Endothelial cell of umbilical vein (primary cell): Measurements from ENCODE around the gene MID1. TPM values are rescaled to one million over a fixed set of nuclear protein-coding genes. Genes with fewer than 3 reads are reported as not detected.

Experiments
- BruUV-seq: library from RNA; stranded (reverse); fragments of 400-500 nt; replicated peaks from 2 replicates; lab custom pipeline; 2021; lab: Mats Ljungman, UMichigan
- CTCF ChIA-PET: fragments of 300-600, 350-600 bp; sonication (Branson Sonifier 250); formaldehyde crosslinking; loops from one replicate; lab custom pipeline; 2021; ENCODE audit warnings: antibody characterized with exemption, inconsistent platforms; lab: Charles Lee
- POLR2A ChIA-PET: fragments of 300-600, 350-600 bp; sonication (Branson Sonifier 250); formaldehyde crosslinking; loops from one replicate; lab custom pipeline; 2021; ENCODE audit warnings: antibody characterized with exemption, inconsistent platforms; lab: Charles Lee
- DNase-seq: peaks from one replicate; pipeline ENCODE4 v3.0.0-alpha.2; 2011; ENCODE audit warnings: low read depth, low spot score
- FAIRE-seq: peaks from 2 replicates; lab custom pipeline; 2011; peaks lifted over from hg19 to GRCh38; lab: Jason Lieb, UNC
- H2AFZ ChIP-seq: 2 replicates; pipeline ENCODE4 v1.6.0; 2012; ENCODE audit warnings: low read depth, low read length, control low read depth, inconsistent platforms
- H3K27ac ChIP-seq: 2 replicates; pipeline ENCODE4 v1.5.1; 2011; ENCODE audit warnings: low read depth, mild to moderate bottlenecking, control low read depth, low read length, moderate library complexity; ENCODE audit not compliant: insufficient read depth
- H3K27me3 ChIP-seq, 2 experiments: 2 replicates each; pipeline versions ENCODE4 v1.6.0 to v1.6.1; 2011; ENCODE audit warnings: low read length in 2 of 2, mixed read lengths in 1 of 2; ENCODE audit not compliant: control insufficient read depth in 2 of 2, insufficient read depth in 2 of 2
- H3K36me3 ChIP-seq, 2 experiments: 2 replicates in 1 of 2; 3 replicates in 1 of 2; pipeline ENCODE4 v1.5.1; 2011; ENCODE audit warnings: low read length in 2 of 2, mild to moderate bottlenecking in 1 of 2, moderate library complexity in 1 of 2; ENCODE audit not compliant: control insufficient read depth in 2 of 2, insufficient read depth in 2 of 2; ENCODE audit errors: extremely low read depth in 1 of 2
- H3K4me1 ChIP-seq: 3 replicates; pipeline ENCODE4 v1.5.1; 2011; ENCODE audit warnings: mild to moderate bottlenecking, low read length; ENCODE audit not compliant: control insufficient read depth, insufficient read depth; ENCODE audit errors: extremely low read depth
- H3K4me2 ChIP-seq: 2 replicates; pipeline ENCODE4 v1.6.1; 2011; ENCODE audit warnings: low read length, control low read depth, mixed read lengths; ENCODE audit not compliant: insufficient read depth
- H3K4me3 ChIP-seq, 3 experiments: fragments of 200-600 bp in 1 of 3; sonication (generic), shearing (Covaris generic) in 1 of 3; replicated peaks in 1 of 3; 2 replicates each; pipeline ENCODE4 v1.5.1; 2011 to 2016; ENCODE audit warnings: control low read depth in 3 of 3, low read length in 3 of 3, mild to moderate bottlenecking in 2 of 3, inconsistent platforms in 1 of 3, low read depth in 1 of 3, moderate library complexity in 1 of 3; ENCODE audit not compliant: insufficient read depth in 1 of 3
- H3K79me2 ChIP-seq: 2 replicates; pipeline ENCODE4 v1.6.0; 2012; ENCODE audit warnings: low read length, inconsistent platforms; ENCODE audit not compliant: control insufficient read depth, insufficient read depth
- H3K9ac ChIP-seq: replicated peaks from 2 replicates; pipeline ENCODE3; 2011; ENCODE audit warnings: low read length, control low read depth; ENCODE audit not compliant: insufficient read depth; ENCODE audit errors: extremely low read depth
- H3K9me1 ChIP-seq: replicated peaks from 3 replicates; pipeline ENCODE4 v1.6.0; 2011; ENCODE audit warnings: mild to moderate bottlenecking, low read length; ENCODE audit not compliant: control insufficient read depth, insufficient read depth; ENCODE audit errors: extremely low read depth
- H3K9me3 ChIP-seq: replicated peaks from 2 replicates; pipeline ENCODE4 v1.5.1; 2012; ENCODE audit warnings: low read length, inconsistent platforms; ENCODE audit not compliant: control insufficient read depth, insufficient read depth
- H4K20me1 ChIP-seq: replicated peaks from 2 replicates; pipeline ENCODE3; 2011; ENCODE audit warnings: mild to moderate bottlenecking, low read length; ENCODE audit not compliant: control insufficient read depth, insufficient read depth; ENCODE audit errors: extremely low read depth
- CTCF ChIP-seq, 2 donors: IDR thresholded peaks; 1 replicate in 1 of 2; 2 replicates in 1 of 2; pipeline ENCODE4 v1.5.1; 2011; ENCODE audit warnings: low read length in 2 of 2, mild to moderate bottlenecking in 2 of 2, moderate library complexity in 2 of 2, control low read depth in 1 of 2, inconsistent platforms in 1 of 2, low read depth in 1 of 2; ENCODE audit not compliant: insufficient read depth in 1 of 2; ENCODE audit errors: extremely low read depth in 1 of 2
- EZH2 ChIP-seq: IDR thresholded peaks from 2 replicates; pipeline ENCODE4 v1.6.1; 2012; ENCODE audit warnings: borderline replicate concordance, low read depth, mild to moderate bottlenecking, moderate library complexity, low read length, inconsistent platforms; ENCODE audit not compliant: severe bottlenecking
- FOS ChIP-seq: IDR thresholded peaks from 2 replicates; pipeline ENCODE4 v1.6.1; 2011; ENCODE audit warnings: mild to moderate bottlenecking, low read length, moderate library complexity, borderline replicate concordance; ENCODE audit not compliant: insufficient read depth
- GATA2 ChIP-seq: IDR thresholded peaks from 2 replicates; pipeline ENCODE4 v1.7.0; 2011; ENCODE audit warnings: low read depth, mild to moderate bottlenecking, moderate library complexity, mixed read lengths, low read length; ENCODE audit not compliant: insufficient read length, insufficient read depth
- JUN ChIP-seq: IDR thresholded peaks from 2 replicates; pipeline ENCODE4 v1.6.1; 2011; ENCODE audit warnings: borderline replicate concordance, low read depth; ENCODE audit not compliant: insufficient read length, insufficient read depth
- MAX ChIP-seq: IDR thresholded peaks from 2 replicates; pipeline ENCODE4 v1.6.1; 2011; ENCODE audit not compliant: insufficient read depth, insufficient read length
- MYC ChIP-seq: IDR thresholded peaks from one replicate; pipeline ENCODE4 v1.6.1; 2011; ENCODE audit warnings: mild to moderate bottlenecking, low read depth, low read length
- POLR2A ChIP-seq: IDR thresholded peaks from 2 replicates; pipeline ENCODE4 v1.6.1; 2012; ENCODE audit warnings: low read depth, mild to moderate bottlenecking, control low read depth, low read length
- POLR2AphosphoS5 ChIP-seq: IDR thresholded peaks from 2 replicates; pipeline ENCODE4 v1.6.1; 2012; ENCODE audit warnings: low read depth, mild to moderate bottlenecking, control low read depth, low read length, moderate library complexity; ENCODE audit not compliant: insufficient read depth
- dilution Hi-C: fragments of 300-500 bp; cut with MboI; formaldehyde crosslinking; loops from one replicate; pipeline ENCODE4 v1.15.0; 2019; ENCODE audit warnings: low sequenced_read_pairs; ENCODE audit not compliant: extremely low pct_ligation_motif_present
- intact Hi-C: fragments of 100-400 bp; cut with micrococcal nuclease; formaldehyde crosslinking; loops from one replicate; pipeline ENCODE4 v1.10.0; 2022
- polyA plus RNA-seq, 4 experiments: library from polyadenylated mRNA; depleted of rRNA in 3 of 4; stranded (reverse) in 3 of 4; unstranded in 1 of 4; fragments of >200 nt; gene quantifications; 2 replicates each; pipeline versions ENCODE4 v1.2.1 to v1.2.3, GENCODE V29; 2011 to 2012; ENCODE audit warnings: missing spikeins in 1 of 4
- total RNA-seq: library from RNA; stranded (reverse); gene quantifications from 2 replicates; pipeline ENCODE4 v1.2.3, GENCODE V29; 2021

Gene MID1
- total and polyA plus RNA-seq, 2 donors (not counting 3 experiments of a cell fraction or from before 2014, with no cell fraction given), result 21.3 to 29.8 TPM

- Histone ChIP-seq H3K9me3 (no peaks in the 10 kb centered on the region), H3K27me3 (no peaks in the 10 kb centered on the region), H3K4me1 (peaks cover 50% of the 10 kb centered on the region), H3K4me3 (peak overlapping the region in 2 of 3 experiments; percentile 18 to 51), H3K27ac (peak overlapping the region; percentile 95), H3K9me1 (no peaks in the 10 kb centered on the region), H2AFZ (no peak overlapping the region), H3K79me2 (peaks cover 9% of the 10 kb centered on the region), H4K20me1 (no peaks in the 10 kb centered on the region), H3K4me2 (peak overlapping the region; percentile 69), H3K9ac (peak overlapping the region; percentile 74), H3K36me3 (no peaks in the 10 kb centered on the region)
- no peak for TF ChIP-seq JUN
- TF ChIP-seq MAX, result no peak
- TF ChIP-seq POLR2A, result no peak
- no peak for TF ChIP-seq GATA2
- TSS peak; percentile 67 for BruUV-seq
- DNase-seq, result no peak
- no peak for FAIRE-seq
- intact Hi-C loops, result loop anchor here (5.0 kb wide), 1 partner anchor 79 kb away; no protein-coding TSS in a partner anchor
- POLR2A ChIA-PET, result no interaction called here
- dilution Hi-C loops, result no loop called here
- CTCF ChIA-PET, result interaction anchor here (0.9 to 1.3 kb wide), 4 partner anchors 15 to 386 kb away, joined by 3 to 6 read pairs (median 5); no protein-coding TSS in a partner anchor
Observed at GRCh38 chrX:10576186-10576585, 44.2 kb downstream of the MID1 start.

GRCh38 chrX:10574663-10575062 is 45.7 kb downstream of the MID1 start:
- CTCF ChIA-PET, result interaction anchor here (1.0 kb wide), 1 partner anchor 23 kb away, joined by 4 read pairs; no protein-coding TSS in a partner anchor
- FAIRE-seq (peak; percentile 70), DNase-seq (peak; percentile 71)
- Histone ChIP-seq H3K4me3 (no peak overlapping the region), H3K27me3 (no peaks in the 10 kb centered on the region), H3K4me1 (peaks cover 52% of the 10 kb centered on the region), H3K9me3 (no peaks in the 10 kb centered on the region), H3K36me3 (no peaks in the 10 kb centered on the region), H2AFZ (no peak overlapping the region), H3K9me1 (no peaks in the 10 kb centered on the region), H3K27ac (no peak overlapping the region), H4K20me1 (no peaks in the 10 kb centered on the region), H3K9ac (no peak overlapping the region), H3K4me2 (peak overlapping the region; percentile 53), H3K79me2 (peaks cover 12% of the 10 kb centered on the region)
- dilution Hi-C loops (no loop called here), intact Hi-C loops (loop anchor here (5.0 kb wide), 1 partner anchor 77 kb away; no protein-coding TSS in a partner anchor)
- no TSS peak for BruUV-seq
- POLR2A ChIA-PET, result no interaction called here
- TF ChIP-seq POLR2AphosphoS5, result no peak
- no peak for TF ChIP-seq MYC
- no peak for TF ChIP-seq GATA2
- no peak for TF ChIP-seq POLR2A
- TF ChIP-seq MAX, result peak; percentile 41
- TF ChIP-seq EZH2, result no peak
- peak; percentile 41 for TF ChIP-seq FOS
- peak; percentile 25 for TF ChIP-seq JUN
- no peak for TF ChIP-seq CTCF (IDR thresholded peaks at IDR 0.05; ENCODE audit: extremely low read depth in 1 of 2, insufficient read depth in 1 of 2, low read depth in 1 of 2, low read length in 2 of 2)
